HCT116 (cell line): Measurements from ENCODE around the gene TYMP. TPM values are rescaled to one million over a fixed set of nuclear protein-coding genes. Genes with fewer than 3 reads are reported as not detected.

Experiments used
- ATAC-seq: fragments of 200-7000 bp; cut with Tn5 transposase; 2 replicates; pipeline ENCODE4 v1.9.1; 2020; ENCODE audit warnings: mild to moderate bottlenecking, moderate library complexity
- BruUV-seq: library from RNA; stranded (reverse); fragments of 400-500 nt; replicated peaks from 2 replicates; lab custom pipeline; 2021; lab: Mats Ljungman, UMichigan
- CTCF ChIA-PET: fragments of 300-600 bp; sonication (Branson Sonifier 250); formaldehyde crosslinking; loops from one replicate; lab custom pipeline; 2021; ENCODE audit warnings: antibody characterized with exemption; lab: Charles Lee
- POLR2A ChIA-PET: fragments of 300-600, 350-600 bp; sonication (Branson Sonifier 250); formaldehyde crosslinking; loops from one replicate; lab custom pipeline; 2021; ENCODE audit warnings: antibody characterized with exemption; lab: Charles Lee
- RAD21 ChIA-PET, 2 experiments: fragments of 300-600 bp; sonication (Branson Sonifier 250); formaldehyde crosslinking; loops; one replicate each; lab custom pipeline; 2023; ENCODE audit warnings: low total read pairs in 2 of 2; ENCODE audit not compliant: uncharacterized antibody in 2 of 2, unreplicated experiment in 2 of 2, low non-redundant PET in 1 of 2; lab: Charles Lee
- DNase-seq: peaks from one replicate; pipeline ENCODE4 v3.0.0-alpha.2; 2010; ENCODE audit warnings: low read depth, low spot score
- H2AFZ ChIP-seq: fragments of 200-600 bp; shearing (Covaris generic), sonication (generic); 2 replicates; pipeline ENCODE4 v1.6.1; 2017; ENCODE audit warnings: low read depth, mixed run types, mixed read lengths, antibody characterized with exemption, low read length; ENCODE audit not compliant: poor library complexity, severe bottlenecking
- H3K27ac ChIP-seq: 2 replicates; pipeline ENCODE4 v1.5.1; 2012; ENCODE audit warnings: low read depth, low read length
- H3K27me3 ChIP-seq: fragments of 200-600 bp; sonication (generic); 2 replicates; pipeline ENCODE4 v1.6.1; 2016; ENCODE audit warnings: mixed run types, low read length, mixed read lengths; ENCODE audit not compliant: insufficient read depth
- H3K36me3 ChIP-seq, 2 experiments: fragments of 200-500 bp in 1 of 2; fragments of 200-600 bp in 1 of 2; sonication (Bioruptor generic) in 1 of 2; sonication (generic) in 1 of 2; 2 replicates each; pipeline versions ENCODE4 v1.5.1 to v1.6.1; 2014 to 2016; ENCODE audit warnings: low read length in 2 of 2, inconsistent platforms in 1 of 2, mixed read lengths in 1 of 2, mixed run types in 1 of 2; ENCODE audit not compliant: insufficient read depth in 2 of 2, control insufficient read depth in 1 of 2
- H3K4me1 ChIP-seq, 2 experiments: fragments of 200-600 bp in 1 of 2; sonication (generic) in 1 of 2; 2 replicates each; pipeline versions ENCODE4 v1.5.1 to v1.6.1; 2012 to 2017; ENCODE audit warnings: low read length in 2 of 2, inconsistent platforms in 1 of 2, mild to moderate bottlenecking in 1 of 2, mixed read lengths in 1 of 2, mixed run types in 1 of 2, moderate library complexity in 1 of 2; ENCODE audit not compliant: insufficient read depth in 2 of 2, control insufficient read depth in 1 of 2
- H3K4me2 ChIP-seq: fragments of 200-600 bp; sonication (generic); 2 replicates; pipeline ENCODE4 v1.6.1; 2017; ENCODE audit warnings: mixed run types, low read length, mixed read lengths
- H3K4me3 ChIP-seq, 2 experiments: fragments of 200-600 bp in 1 of 2; sonication (generic) in 1 of 2; replicated peaks in 1 of 2; 2 replicates each; pipeline ENCODE4 v1.5.1; 2011 to 2016; ENCODE audit warnings: low read length in 2 of 2, control low read depth in 1 of 2, low read depth in 1 of 2, mild to moderate bottlenecking in 1 of 2, mixed read lengths in 1 of 2, mixed run types in 1 of 2
- H3K79me2 ChIP-seq: fragments of 200-600 bp; sonication (generic); 2 replicates; pipeline ENCODE4 v1.6.1; 2017; ENCODE audit warnings: mild to moderate bottlenecking, mixed run types, low read length, moderate library complexity, mixed read lengths; ENCODE audit not compliant: insufficient read depth
- H3K9ac ChIP-seq: fragments of 200-600 bp; sonication (generic); 2 replicates; pipeline ENCODE4 v1.6.1; 2016; ENCODE audit warnings: low read length, mixed read lengths
- H3K9me2 ChIP-seq: fragments of 200-600 bp; sonication (generic), shearing (Covaris generic); 2 replicates; pipeline ENCODE4 v1.6.1; 2017; ENCODE audit warnings: mixed run types, mild to moderate bottlenecking, moderate library complexity; ENCODE audit not compliant: insufficient read depth
- H3K9me3 ChIP-seq, 2 experiments: fragments of 200-500 bp in 1 of 2; fragments of 200-600 bp in 1 of 2; sonication (Bioruptor generic) in 1 of 2; sonication (generic) in 1 of 2; 2 replicates each; pipeline ENCODE4 v1.6.1; 2014 to 2017; ENCODE audit warnings: low read length in 2 of 2, mixed read lengths in 2 of 2, inconsistent platforms in 1 of 2, low read depth in 1 of 2, mild to moderate bottlenecking in 1 of 2, mixed run types in 1 of 2, moderate library complexity in 1 of 2; ENCODE audit not compliant: control insufficient read depth in 1 of 2, insufficient read depth in 1 of 2
- H4K20me1 ChIP-seq: fragments of 200-600 bp; sonication (generic), shearing (Covaris generic); 2 replicates; pipeline ENCODE4 v1.6.1; 2017; ENCODE audit warnings: mixed run types, mild to moderate bottlenecking, moderate library complexity; ENCODE audit not compliant: insufficient read depth
- ATF3 ChIP-seq: IDR thresholded peaks from 2 replicates; pipeline ENCODE4 v1.6.1; 2012
- CBX3 ChIP-seq: IDR thresholded peaks from 2 replicates; pipeline ENCODE4 v1.6.1; 2012; ENCODE audit warnings: low read depth
- CTCF ChIP-seq, 3 experiments: fragments of 200-600 bp in 1 of 3; sonication (generic) in 1 of 3; IDR thresholded peaks in 2 of 3; conservative IDR thresholded peaks in 1 of 3; 2 replicates each; pipeline ENCODE4 v1.5.1; 2012 to 2017; ENCODE audit warnings: low read depth in 2 of 3, low read length in 2 of 3, antibody characterized with exemption in 1 of 3, borderline replicate concordance in 1 of 3, control low read depth in 1 of 3, mild to moderate bottlenecking in 1 of 3, mixed read lengths in 1 of 3, mixed run types in 1 of 3, moderate library complexity in 1 of 3; ENCODE audit not compliant: insufficient read depth in 1 of 3
- EGR1 ChIP-seq: IDR thresholded peaks from 2 replicates; pipeline ENCODE4 v1.6.1; 2012; ENCODE audit warnings: low read depth
- ELF1 ChIP-seq: IDR thresholded peaks from 2 replicates; pipeline ENCODE4 v1.6.1; 2012; ENCODE audit warnings: low read depth, borderline replicate concordance
- EZH2 ChIP-seq: fragments of 200-600 bp; sonication (generic); IDR thresholded peaks from 2 replicates; pipeline ENCODE4 v1.6.1; 2017; ENCODE audit warnings: antibody characterized with exemption, mixed run types
- EZH2phosphoT487 ChIP-seq: fragments of 200-600 bp; IDR thresholded peaks from 2 replicates; pipeline ENCODE4 v1.6.1; 2018; ENCODE audit warnings: antibody characterized with exemption, borderline replicate concordance
- JUND ChIP-seq: IDR thresholded peaks from 2 replicates; pipeline ENCODE4 v1.6.1; 2012
- MAX ChIP-seq: IDR thresholded peaks from 2 replicates; pipeline ENCODE4 v1.6.1; 2012
- POLR2A ChIP-seq: IDR thresholded peaks from 2 replicates; pipeline ENCODE4 v1.7.0; 2011; ENCODE audit warnings: borderline replicate concordance; ENCODE audit not compliant: insufficient read depth, insufficient read length; ENCODE audit errors: extremely low read depth
- POLR2AphosphoS5 ChIP-seq: IDR thresholded peaks from 2 replicates; pipeline ENCODE4 v1.6.1; 2011; ENCODE audit warnings: mild to moderate bottlenecking, low read depth, low read length, moderate library complexity
- RAD21 ChIP-seq: IDR thresholded peaks from 2 replicates; pipeline ENCODE4 v1.6.1; 2012; ENCODE audit warnings: low read depth, mild to moderate bottlenecking
- REST ChIP-seq: IDR thresholded peaks from 2 replicates; pipeline ENCODE4 v1.6.1; 2012; ENCODE audit warnings: low read depth
- SP1 ChIP-seq: IDR thresholded peaks from 2 replicates; pipeline ENCODE4 v1.6.1; 2012; ENCODE audit warnings: low read depth
- SRF ChIP-seq: IDR thresholded peaks from 2 replicates; pipeline ENCODE4 v1.6.1; 2012; ENCODE audit warnings: low read depth
- TCF7L2 ChIP-seq: IDR thresholded peaks from 2 replicates; pipeline ENCODE4 v1.7.0; 2011; ENCODE audit warnings: borderline replicate concordance, inconsistent platforms; ENCODE audit not compliant: insufficient read depth, insufficient read length; ENCODE audit errors: extremely low read depth
- ZBTB33 ChIP-seq: IDR thresholded peaks from 2 replicates; pipeline ENCODE4 v1.6.1; 2011; ENCODE audit warnings: mild to moderate bottlenecking, low read length, moderate library complexity; ENCODE audit not compliant: insufficient replicate concordance; ENCODE audit errors: extremely low read depth
- ZFX ChIP-seq: fragments of 450-650 bp; IDR thresholded peaks from 2 replicates; pipeline ENCODE4 v1.6.1; 2017
- ZNF274 ChIP-seq: fragments of 200-500 bp; sonication (Bioruptor generic); IDR thresholded peaks from 2 replicates; pipeline ENCODE4 v1.6.1; 2014; ENCODE audit warnings: mild to moderate bottlenecking, low read depth, low read length, inconsistent platforms
- intact Hi-C: fragments of 100-400 bp; cut with micrococcal nuclease; formaldehyde crosslinking; loops from 2 replicates; pipeline ENCODE4 v1.10.0; 2022
- total RNA-seq: library from RNA; stranded (reverse); gene quantifications from one replicate; pipeline ENCODE4 v1.2.1, GENCODE V29; 2021; ENCODE audit not compliant: unreplicated experiment

The TYMP gene
- total RNA-seq, 1 experiment from 2014 or later, result 43.2 TPM

GRCh38 chr22:50485221-50486131 is 44.3 kb downstream of the TYMP start:
- Histone ChIP-seq H3K4me2 (no peak overlapping the region), H4K20me1 (no peaks in the 10 kb centered on the region), H3K9ac (no peak overlapping the region), H3K4me3 (no peak overlapping the region), H3K27ac (no peak overlapping the region), H3K4me1 (peaks cover 8 to 32% of the 10 kb centered on the region in 2 experiments; a peak in 3 of 4 replicates), H3K9me3 (no peaks in the 10 kb centered on the region), H3K9me2 (no peaks in the 10 kb centered on the region), H3K27me3 (no peaks in the 10 kb centered on the region), H3K36me3 (no peaks in the 10 kb centered on the region), H3K79me2 (no peaks in the 10 kb centered on the region), H2AFZ (no peak overlapping the region)
- ATAC-seq (no peak), DNase-seq (no peak)
- TF ChIP-seq MAX, result no peak
- TF ChIP-seq ELF1, result no peak
- TF ChIP-seq ATF3, result no peak
- no peak for TF ChIP-seq REST
- TF ChIP-seq EGR1, result no peak
- TF ChIP-seq CBX3, result no peak
- TF ChIP-seq SRF, result no peak
- TF ChIP-seq POLR2AphosphoS5, result peak; percentile 63
- 0 out of 6 replicates have a peak, but pooled peaks of 1 of the 3 experiments have one; percentile 6 for TF ChIP-seq CTCF (IDR thresholded peaks at IDR 0.05 in 2 of 3, conservative IDR thresholded peaks at IDR 0.05 in 1 of 3; ENCODE audit: borderline replicate concordance in 1 of 3, insufficient read depth in 1 of 3, low read depth in 2 of 3, low read length in 2 of 3)
- TF ChIP-seq POLR2A, result no peak
- TF ChIP-seq RAD21, result no peak
- no peak for TF ChIP-seq ZFX
- no peak for TF ChIP-seq JUND
- TF ChIP-seq EZH2phosphoT487, result no peak
- no peak for TF ChIP-seq EZH2
- TF ChIP-seq TCF7L2, result peak; percentile 94
- no peak for TF ChIP-seq ZBTB33
- TF ChIP-seq SP1, result no peak
- no peak for TF ChIP-seq ZNF274
- intact Hi-C loops, result no loop called here
- ChIA-PET POLR2A (no interaction called here), RAD21 (no interaction called here), CTCF (interaction anchor here (0.6 to 1.6 kb wide), 3 partner anchors 13 to 249 kb away, joined by 3 to 4 read pairs (median 4); no protein-coding TSS in a partner anchor)
- BruUV-seq, result no TSS peak
